ENCODE measurements around the gene MXRA7.

DNA sequence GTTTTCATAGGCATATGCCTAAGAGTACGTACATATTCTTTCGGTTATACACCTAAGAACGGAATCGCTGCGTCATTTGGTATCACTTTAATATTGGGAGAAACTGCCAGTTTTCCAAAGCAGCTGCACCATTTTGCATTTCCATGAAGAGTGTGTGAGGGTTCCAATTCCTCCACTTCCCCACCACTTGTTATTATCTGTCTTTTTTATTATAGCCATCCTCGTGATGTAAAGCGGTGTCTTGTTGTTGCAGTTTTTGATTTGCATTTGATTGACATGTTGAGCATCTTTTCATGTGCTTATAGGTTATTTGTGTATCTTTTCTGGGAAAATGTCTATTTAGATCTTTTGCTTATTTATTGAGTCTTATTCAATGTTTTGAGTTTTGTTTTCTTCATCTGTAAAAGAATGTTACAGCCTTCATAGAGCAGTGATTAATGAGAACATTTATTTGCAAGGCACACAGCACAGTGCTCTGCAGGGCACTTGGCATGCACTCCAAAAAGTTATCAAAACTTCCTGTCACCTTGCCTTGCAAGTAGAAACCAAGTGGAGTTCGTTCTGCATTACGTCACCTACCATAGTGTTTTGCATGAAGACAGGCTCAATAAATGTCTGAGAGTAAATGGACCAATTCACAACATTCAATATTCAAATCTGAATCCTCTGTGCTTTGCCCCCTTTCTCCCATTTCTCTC lies 40.6 kb downstream of the MXRA7 start:
- TF ChIP-seq ZNF274 (IDR thresholded peaks at IDR 0.05; ENCODE audit: low read depth, low read length) (no peak), YY1 (IDR thresholded peaks at IDR 0.05; ENCODE audit: insufficient read depth, insufficient read length) (no peak), SUZ12 (IDR thresholded peaks at IDR 0.05; ENCODE audit: extremely low read depth, insufficient read depth, insufficient read length) (no peak)

Data from NT2/D1 (cell line).